ENCODE measurements around the gene DCDC1. TPM values are rescaled to one million over a fixed set of nuclear protein-coding genes. Genes with fewer than 3 reads are reported as not detected.
"Not testable (repeated sequence)": the region's sequence is repeated elsewhere in the genome, so short reads cannot be mapped to it uniquely, and the experiment has no call there.

Gene DCDC1
- total RNA-seq, 1 donor from 2014 or later: not detected

GRCh38 chr11:30983776-30984441, 385.6 kb downstream of the DCDC1 start:
- H3K4me1 Mint-ChIP-seq (ENCODE audit: low read depth): no peaks in the 10 kb centered on the region
- DNase-seq (ENCODE audit: low spot score): no peak
- H3K27me3 Mint-ChIP-seq (ENCODE audit: insufficient read depth): no peaks in the 10 kb centered on the region
- H3K36me3 Mint-ChIP-seq (ENCODE audit: low read depth): no peaks in the 10 kb centered on the region
- intact Hi-C loops (cut with micrococcal nuclease): no loop called here
- no peaks in the 10 kb centered on the region for H3K9me3 Mint-ChIP-seq
- H3K27ac Mint-ChIP-seq: no peak overlapping the region
- H3K4me3 Mint-ChIP-seq: no peak overlapping the region

DNA sequence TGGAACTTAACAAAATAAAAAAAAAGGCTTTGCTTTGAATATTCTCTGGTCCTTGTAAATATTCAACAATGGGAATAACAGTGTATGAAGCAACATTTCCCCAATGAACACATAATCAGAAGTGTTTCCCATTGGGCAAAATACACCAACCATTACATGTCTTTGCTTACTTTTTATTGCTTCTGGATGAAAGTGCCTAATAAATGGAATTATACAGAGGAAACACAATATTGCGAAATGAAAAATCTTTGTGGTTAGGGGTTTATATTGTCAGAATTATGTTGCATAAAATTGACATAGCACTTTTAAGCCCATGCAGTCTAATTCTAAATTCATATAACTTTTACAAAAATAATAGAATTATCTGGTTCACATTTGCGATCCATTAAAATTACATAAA, 386.4 kb downstream of the DCDC1 start:
- H3K4me3 Mint-ChIP-seq: no peak overlapping the region
- no peaks in the 10 kb centered on the region for H3K27me3 Mint-ChIP-seq (ENCODE audit: insufficient read depth)
- no peaks in the 10 kb centered on the region for H3K4me1 Mint-ChIP-seq (ENCODE audit: low read depth)
- DNase-seq (ENCODE audit: low spot score): no peak
- no peak overlapping the region for H3K27ac Mint-ChIP-seq
- H3K36me3 Mint-ChIP-seq (ENCODE audit: low read depth): no peaks in the 10 kb centered on the region
- no peaks in the 10 kb centered on the region for H3K9me3 Mint-ChIP-seq
- intact Hi-C loops (cut with micrococcal nuclease): no loop called here

DNA sequence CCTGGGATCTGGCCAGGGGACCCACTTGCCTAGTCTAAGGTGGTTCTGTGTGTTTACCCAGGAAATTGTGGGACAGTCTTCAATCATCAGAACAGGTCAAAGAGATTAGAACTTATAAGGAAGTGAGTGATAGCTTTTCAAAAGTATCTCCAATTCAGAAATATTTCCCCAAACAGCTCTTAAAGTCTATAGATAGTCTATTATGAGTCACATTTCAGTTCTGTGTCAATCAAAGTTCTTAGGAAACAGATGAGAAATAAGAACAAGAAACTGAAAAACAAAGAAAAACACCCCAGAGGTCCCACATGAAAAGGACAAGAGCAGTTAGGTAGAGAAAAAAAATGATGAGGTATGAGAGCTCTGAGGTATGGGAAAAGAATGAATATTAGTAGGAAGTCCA, 402.0 kb downstream of the DCDC1 start:
- no peak for DNase-seq (ENCODE audit: low spot score)
- Mint-ChIP-seq H3K27ac (no peak overlapping the region), H3K36me3 (ENCODE audit: low read depth) (no peaks in the 10 kb centered on the region), H3K4me3 (no peak overlapping the region), H3K9me3 (peaks cover 3% of the 10 kb centered on the region), H3K27me3 (ENCODE audit: insufficient read depth) (no peaks in the 10 kb centered on the region), H3K4me1 (ENCODE audit: low read depth) (no peaks in the 10 kb centered on the region)
- intact Hi-C loops (cut with micrococcal nuclease): no loop called here

DNA sequence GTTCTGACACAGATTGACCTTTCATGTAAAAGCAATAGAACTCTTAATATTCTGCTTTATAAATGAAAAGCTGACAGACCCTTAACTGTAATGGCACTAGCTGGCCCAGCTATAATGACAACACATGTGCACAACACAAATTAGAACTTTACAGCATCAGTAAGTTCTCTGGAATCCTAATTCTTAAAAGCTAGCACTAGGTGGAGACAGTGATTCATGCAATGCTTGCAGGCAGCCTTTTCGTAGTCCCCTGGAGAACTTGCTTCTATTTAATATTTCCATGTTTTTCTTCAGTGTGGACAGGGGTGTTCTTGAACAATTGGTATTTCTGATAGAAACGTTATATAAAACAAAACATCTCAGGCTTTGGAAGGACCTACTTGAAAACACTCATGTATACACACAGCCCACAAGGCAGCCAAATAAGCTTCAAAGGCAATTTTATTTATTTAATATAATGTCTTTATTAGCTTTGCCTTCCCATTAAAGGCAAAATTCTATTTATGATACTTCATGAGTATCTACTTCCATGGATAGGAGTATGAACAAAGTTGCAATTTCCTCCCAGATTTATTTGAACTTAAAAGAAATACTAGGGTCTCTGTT, 409.0 kb downstream of the DCDC1 start:
- no peak for DNase-seq (ENCODE audit: low spot score)
- H3K4me1 Mint-ChIP-seq (ENCODE audit: low read depth): no peaks in the 10 kb centered on the region
- no peaks in the 10 kb centered on the region for H3K27me3 Mint-ChIP-seq (ENCODE audit: insufficient read depth)
- intact Hi-C loops (cut with micrococcal nuclease): no loop called here
- no peaks in the 10 kb centered on the region for H3K9me3 Mint-ChIP-seq
- no peaks in the 10 kb centered on the region for H3K36me3 Mint-ChIP-seq (ENCODE audit: low read depth)
- no peak overlapping the region for H3K27ac Mint-ChIP-seq
- H3K4me3 Mint-ChIP-seq: no peak overlapping the region

DNA sequence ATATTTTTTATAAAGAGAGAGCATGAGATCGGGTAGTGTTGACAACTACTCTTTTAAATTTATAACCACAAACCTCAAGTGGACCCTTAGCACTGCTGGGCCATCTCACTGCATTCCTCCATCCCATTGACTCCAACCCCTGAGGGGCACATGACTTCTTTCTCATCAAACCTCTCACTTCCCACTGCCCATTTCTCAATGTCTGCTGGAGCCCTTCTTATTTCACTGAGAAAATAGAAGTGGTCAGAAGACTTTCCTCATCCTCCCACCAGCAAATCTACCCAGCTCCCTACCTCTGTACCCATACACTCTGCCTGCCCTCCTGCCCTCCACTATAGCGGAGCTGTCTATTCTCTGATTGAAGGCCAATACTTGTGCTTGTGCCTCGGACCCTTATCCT, 412.8 kb downstream of the DCDC1 start:
- no peaks in the 10 kb centered on the region for H3K9me3 Mint-ChIP-seq
- H3K27me3 Mint-ChIP-seq (ENCODE audit: insufficient read depth): no peaks in the 10 kb centered on the region
- H3K27ac Mint-ChIP-seq: no peak overlapping the region
- DNase-seq (ENCODE audit: low spot score): no peak
- H3K36me3 Mint-ChIP-seq (ENCODE audit: low read depth): no peaks in the 10 kb centered on the region
- no peaks in the 10 kb centered on the region for H3K4me1 Mint-ChIP-seq (ENCODE audit: low read depth)
- H3K4me3 Mint-ChIP-seq: no peak overlapping the region
- intact Hi-C loops (cut with micrococcal nuclease): no loop called here

DNA sequence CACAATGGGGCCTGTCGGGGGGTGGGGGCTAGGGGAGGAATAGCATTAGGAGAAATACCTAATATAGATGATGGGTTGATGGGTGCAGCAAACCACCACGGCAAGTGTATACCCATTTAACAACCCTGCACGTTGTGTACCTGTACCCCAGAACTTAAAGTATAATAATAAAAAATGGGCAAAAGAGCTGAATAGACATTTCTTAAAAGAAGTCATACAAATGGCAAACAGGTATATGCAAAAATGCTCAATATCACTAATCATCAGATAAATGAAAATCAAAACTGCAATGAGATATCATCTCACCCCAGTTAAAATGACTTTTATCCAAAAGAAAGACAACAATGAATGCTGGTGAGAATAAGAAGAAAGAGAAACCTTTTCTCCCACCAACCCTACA, 419.7 kb downstream of the DCDC1 start:
- Mint-ChIP-seq H3K9me3 (no peaks in the 10 kb centered on the region), H3K4me1 (ENCODE audit: low read depth) (no peaks in the 10 kb centered on the region), H3K36me3 (ENCODE audit: low read depth) (no peaks in the 10 kb centered on the region), H3K27me3 (ENCODE audit: insufficient read depth) (no peaks in the 10 kb centered on the region), H3K4me3 (no peak overlapping the region), H3K27ac (no peak overlapping the region)
- DNase-seq (ENCODE audit: low spot score): no peak
- intact Hi-C loops (cut with micrococcal nuclease): no loop called here

DNA sequence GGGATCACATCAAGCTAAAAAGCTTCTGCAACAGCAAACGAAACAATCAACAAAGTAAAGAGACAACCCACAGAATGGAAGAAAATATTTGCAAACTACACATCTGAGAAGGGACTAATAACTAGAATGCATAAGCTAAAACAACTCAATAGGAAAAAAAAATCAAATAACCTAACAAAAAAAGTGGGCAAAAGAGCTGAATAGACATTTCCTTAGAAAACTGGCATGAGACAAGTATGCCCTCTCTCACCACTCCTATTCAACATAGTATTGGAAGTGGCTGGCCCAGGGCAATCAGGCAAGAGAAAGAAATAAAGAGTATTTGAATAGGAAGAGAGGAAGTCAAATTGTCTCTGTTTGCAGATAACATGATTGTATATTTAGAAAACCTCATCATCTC, 421.8 kb downstream of the DCDC1 start:
- H3K36me3 Mint-ChIP-seq (ENCODE audit: low read depth); H3K27ac Mint-ChIP-seq; H3K27me3 Mint-ChIP-seq (ENCODE audit: insufficient read depth); H3K4me1 Mint-ChIP-seq (ENCODE audit: low read depth); intact Hi-C loops (cut with micrococcal nuclease); DNase-seq (ENCODE audit: low spot score); H3K9me3 Mint-ChIP-seq; H3K4me3 Mint-ChIP-seq: not testable (repeated sequence)

DNA sequence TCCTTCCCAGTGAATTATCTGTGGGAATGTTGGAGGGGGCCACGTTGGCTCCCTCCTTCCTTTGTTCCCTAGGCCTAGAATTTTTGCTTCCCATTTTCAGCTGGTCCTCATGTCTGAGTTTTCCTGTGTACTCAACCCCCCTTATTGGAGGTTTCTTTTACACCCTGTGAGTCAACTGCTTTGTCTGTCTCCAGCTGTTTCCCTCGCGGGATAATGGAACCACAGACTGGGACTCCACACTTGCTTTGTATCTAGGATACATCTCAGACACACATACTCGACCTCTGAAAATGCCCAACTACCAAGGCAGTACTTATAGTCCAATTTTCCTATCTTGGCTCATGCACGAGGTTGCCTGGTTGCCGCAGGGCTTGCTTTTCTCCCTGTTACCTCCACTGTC, 430.7 kb downstream of the DCDC1 start:
- Mint-ChIP-seq H3K36me3 (ENCODE audit: low read depth) (no peaks in the 10 kb centered on the region), H3K9me3 (peaks cover 6% of the 10 kb centered on the region), H3K4me1 (ENCODE audit: low read depth) (no peaks in the 10 kb centered on the region), H3K4me3 (no peak overlapping the region), H3K27me3 (ENCODE audit: insufficient read depth) (no peaks in the 10 kb centered on the region), H3K27ac (no peak overlapping the region)
- intact Hi-C loops (cut with micrococcal nuclease): no loop called here
- no peak for DNase-seq (ENCODE audit: low spot score)

DNA sequence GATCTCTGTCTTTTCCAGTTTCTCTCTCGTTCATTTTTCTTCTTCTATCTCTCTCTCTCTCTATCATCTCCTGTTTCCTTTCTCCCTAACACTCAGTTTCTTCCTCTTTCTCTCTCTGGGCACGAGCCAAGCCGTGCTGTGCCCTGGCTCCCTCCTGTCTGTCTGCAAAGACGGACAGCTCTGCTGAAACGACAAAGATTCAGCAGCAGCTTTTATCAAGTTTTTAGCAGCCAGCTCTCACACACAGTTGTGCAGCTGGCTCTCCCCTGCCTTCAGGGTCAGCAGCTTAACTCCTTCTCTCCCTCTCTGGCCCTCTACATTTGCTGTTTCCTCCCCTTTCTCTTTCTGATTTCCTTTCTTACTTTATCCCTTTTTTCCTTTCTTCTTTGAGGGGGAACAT, 431.4 kb downstream of the DCDC1 start:
- H3K36me3 Mint-ChIP-seq (ENCODE audit: low read depth): no peaks in the 10 kb centered on the region
- no peak overlapping the region for H3K4me3 Mint-ChIP-seq
- intact Hi-C loops (cut with micrococcal nuclease): no loop called here
- no peaks in the 10 kb centered on the region for H3K4me1 Mint-ChIP-seq (ENCODE audit: low read depth)
- no peak overlapping the region for H3K27ac Mint-ChIP-seq
- DNase-seq (ENCODE audit: low spot score): no peak
- H3K9me3 Mint-ChIP-seq: peaks cover 6% of the 10 kb centered on the region
- no peaks in the 10 kb centered on the region for H3K27me3 Mint-ChIP-seq (ENCODE audit: insufficient read depth)

DNA sequence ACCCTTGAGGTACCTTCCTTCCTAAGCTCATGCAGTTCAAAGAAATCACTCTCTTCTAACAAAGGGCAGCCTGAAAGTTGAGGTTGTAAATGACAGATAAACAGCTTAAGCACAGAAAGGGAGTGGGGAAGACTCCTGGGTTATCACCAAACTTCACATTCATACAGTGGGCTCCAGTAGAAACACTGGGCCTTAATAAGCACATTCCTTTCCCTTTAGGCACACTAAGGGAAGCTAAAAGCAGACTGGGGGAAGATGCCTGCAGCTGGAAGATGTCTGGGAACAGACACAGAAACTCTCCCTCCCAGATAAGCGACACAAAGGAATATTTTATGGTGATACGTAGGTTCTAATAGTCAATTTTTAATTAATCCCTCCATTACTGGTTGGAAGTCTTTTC, 433.0 kb downstream of the DCDC1 start:
- Mint-ChIP-seq H3K36me3 (ENCODE audit: low read depth) (no peaks in the 10 kb centered on the region), H3K4me3 (no peak overlapping the region), H3K9me3 (peaks cover 6% of the 10 kb centered on the region), H3K4me1 (ENCODE audit: low read depth) (no peaks in the 10 kb centered on the region), H3K27me3 (ENCODE audit: insufficient read depth) (no peaks in the 10 kb centered on the region), H3K27ac (no peak overlapping the region)
- intact Hi-C loops (cut with micrococcal nuclease): no loop called here
- no peak for DNase-seq (ENCODE audit: low spot score)

DNA sequence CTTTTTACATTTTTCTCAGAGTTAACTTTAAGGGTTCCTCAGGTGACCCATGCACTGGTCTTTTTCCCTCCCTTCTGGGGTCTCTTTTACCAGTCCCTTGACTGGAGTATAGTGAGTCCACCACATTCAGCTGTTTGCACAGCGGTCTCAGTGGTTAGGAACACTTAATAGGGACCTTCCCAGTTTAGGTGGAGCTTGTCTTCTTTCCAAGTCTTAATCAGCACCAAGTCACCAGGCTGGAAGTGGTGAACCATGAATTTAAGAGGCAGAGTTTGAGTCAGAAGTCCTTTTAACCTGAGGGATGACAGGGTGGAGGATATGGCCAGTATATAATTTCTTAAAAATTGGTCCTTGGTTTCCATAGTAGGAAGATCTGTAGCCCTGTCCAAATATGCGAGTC, 433.7 kb downstream of the DCDC1 start:
- intact Hi-C loops (cut with micrococcal nuclease): no loop called here
- no peak overlapping the region for H3K4me3 Mint-ChIP-seq
- peaks cover 6% of the 10 kb centered on the region for H3K9me3 Mint-ChIP-seq
- no peak overlapping the region for H3K27ac Mint-ChIP-seq
- no peaks in the 10 kb centered on the region for H3K36me3 Mint-ChIP-seq (ENCODE audit: low read depth)
- H3K27me3 Mint-ChIP-seq (ENCODE audit: insufficient read depth): no peaks in the 10 kb centered on the region
- no peaks in the 10 kb centered on the region for H3K4me1 Mint-ChIP-seq (ENCODE audit: low read depth)
- no peak for DNase-seq (ENCODE audit: low spot score)

DNA sequence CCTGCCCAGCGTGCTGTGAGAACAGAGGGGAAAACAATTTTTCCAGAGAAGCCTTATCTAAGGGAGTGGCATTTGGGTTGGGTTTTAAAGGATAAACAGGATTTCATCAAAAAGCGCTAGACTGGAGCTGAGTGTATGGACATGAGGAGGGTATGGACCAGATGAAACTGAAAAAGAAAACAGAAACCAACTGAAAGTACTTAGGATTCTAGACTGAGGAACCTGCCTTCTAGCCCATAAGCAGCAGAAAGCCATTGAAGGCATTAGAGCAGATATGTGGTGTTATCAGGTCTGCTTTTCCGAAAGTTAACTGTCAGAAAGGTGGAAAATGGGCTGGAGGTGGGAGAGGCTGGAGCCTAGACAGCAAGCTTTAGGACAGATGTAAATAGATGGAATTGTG, 443.4 kb downstream of the DCDC1 start:
- intact Hi-C loops (cut with micrococcal nuclease): no loop called here
- Mint-ChIP-seq H3K27ac (no peak overlapping the region), H3K4me3 (no peak overlapping the region), H3K36me3 (ENCODE audit: low read depth) (no peaks in the 10 kb centered on the region), H3K9me3 (no peaks in the 10 kb centered on the region), H3K27me3 (ENCODE audit: insufficient read depth) (peaks cover 1% of the 10 kb centered on the region), H3K4me1 (ENCODE audit: low read depth) (no peaks in the 10 kb centered on the region)
- no peak for DNase-seq (ENCODE audit: low spot score)

- DNase-seq (ENCODE audit: low spot score): no peak
- intact Hi-C loops (cut with micrococcal nuclease): no loop called here
- peaks cover 1% of the 10 kb centered on the region for H3K27me3 Mint-ChIP-seq (ENCODE audit: insufficient read depth)
- no peaks in the 10 kb centered on the region for H3K9me3 Mint-ChIP-seq
- no peak overlapping the region for H3K4me3 Mint-ChIP-seq
- no peak overlapping the region for H3K27ac Mint-ChIP-seq
- H3K36me3 Mint-ChIP-seq (ENCODE audit: low read depth): no peaks in the 10 kb centered on the region
- H3K4me1 Mint-ChIP-seq (ENCODE audit: low read depth): no peaks in the 10 kb centered on the region
Measured at GRCh38 chr11:30921811-30922210, 447.7 kb downstream of the DCDC1 start.

Data from activated T-helper 1 cell treated with anti-CD3 and anti-CD28 coated beads, Interleukin-12 subunit alpha, Interleukin-12 subunit beta, Interleukin-2, Interleukin-4 antibody, amounts not matched to agents 30 ng/mL and 10 ng/mL and 1 ng/mL, durations not matched to agents 14 hours and 24 hours and 36 hours (primary cell).